HCT116 (cell line): ENCODE data around the gene SMIM33.

Experiments
- ATF3 ChIP-seq: IDR thresholded peaks from 2 replicates; pipeline ENCODE4 v1.6.1; 2012
- CTCF ChIP-seq, 3 experiments: fragments of 200-600 bp in 1 of 3; sonication (generic) in 1 of 3; IDR thresholded peaks in 2 of 3; conservative IDR thresholded peaks in 1 of 3; 2 replicates each; pipeline ENCODE4 v1.5.1; 2012 to 2017; ENCODE audit warnings: low read depth in 2 of 3, low read length in 2 of 3, antibody characterized with exemption in 1 of 3, borderline replicate concordance in 1 of 3, control low read depth in 1 of 3, mild to moderate bottlenecking in 1 of 3, mixed read lengths in 1 of 3, mixed run types in 1 of 3, moderate library complexity in 1 of 3; ENCODE audit not compliant: insufficient read depth in 1 of 3
- POLR2A ChIP-seq: IDR thresholded peaks from 2 replicates; pipeline ENCODE4 v1.7.0; 2011; ENCODE audit warnings: borderline replicate concordance; ENCODE audit not compliant: insufficient read depth, insufficient read length; ENCODE audit errors: extremely low read depth
- SP1 ChIP-seq: IDR thresholded peaks from 2 replicates; pipeline ENCODE4 v1.6.1; 2012; ENCODE audit warnings: low read depth
- ZNF274 ChIP-seq: fragments of 200-500 bp; sonication (Bioruptor generic); IDR thresholded peaks from 2 replicates; pipeline ENCODE4 v1.6.1; 2014; ENCODE audit warnings: mild to moderate bottlenecking, low read depth, low read length, inconsistent platforms

DNA sequence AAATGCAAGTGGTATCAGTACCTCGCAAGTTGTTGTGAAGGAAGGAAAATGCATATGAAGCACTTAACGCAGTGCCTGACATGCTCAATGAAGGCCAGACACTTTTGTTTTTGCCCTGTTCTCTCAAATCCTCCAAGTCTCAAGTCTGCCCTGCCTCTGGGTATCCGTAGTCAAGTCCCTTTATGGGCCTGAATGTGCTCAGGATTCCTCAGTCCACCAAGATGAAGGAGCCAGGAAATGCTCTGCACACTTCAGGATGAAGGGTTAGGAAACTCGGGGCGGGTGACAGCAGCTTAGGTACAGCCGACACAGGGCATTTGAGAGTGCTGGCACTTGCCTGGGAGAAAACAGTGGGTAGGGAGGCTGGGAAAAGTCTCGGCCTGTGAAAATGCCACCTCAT lies 9.6 kb upstream of the SMIM33 start:
- TF ChIP-seq CTCF (IDR thresholded peaks at IDR 0.05 in 2 of 3, conservative IDR thresholded peaks at IDR 0.05 in 1 of 3; ENCODE audit: borderline replicate concordance in 1 of 3, insufficient read depth in 1 of 3, low read depth in 2 of 3, low read length in 2 of 3) = no peak
- TF ChIP-seq SP1 = no peak
- no peak for TF ChIP-seq ATF3
- TF ChIP-seq POLR2A = no peak
- TF ChIP-seq ZNF274 = no peak
